ENCODE measurements around the gene HDAC4.

- TF ChIP-seq CTCF (IDR thresholded peaks at IDR 0.05) (no peak), POLR2A (IDR thresholded peaks at IDR 0.05) (no peak), EP300 (IDR thresholded peaks at IDR 0.05) (no peak), POLR2AphosphoS5 (IDR thresholded peaks at IDR 0.05) (no peak)
Observed at GRCh38 chr2:239331560-239331959, 69.3 kb downstream of the HDAC4 start.
